SKM-1 (cell line): ENCODE data around the gene RNPEPL1.
"Not testable (repeated sequence)": the region's sequence is repeated elsewhere in the genome, so short reads cannot be mapped to it uniquely, and the experiment has no call there.

Experiments used
- DNase-seq: peaks from one replicate; lab custom pipeline; 2025; ENCODE audit not compliant: unreplicated experiment; lab: John Stamatoyannopoulos, UW

Gene RNPEPL1

GRCh38 chr2:240567872-240568677, at the start of gene RNPEPL1:
RNPEPL1 (plus strand) TSS chr2:240568484; CDS start chr2:240568587, 103 bp downstream.
- DNase-seq = no peak

- no peak for DNase-seq
Measured at GRCh38 chr2:240518981-240519380, 49.3 kb upstream of the RNPEPL1 start.

GRCh38 chr2:240519396-240520129, 48.7 kb upstream of the RNPEPL1 start:
- DNase-seq = no peak

DNA sequence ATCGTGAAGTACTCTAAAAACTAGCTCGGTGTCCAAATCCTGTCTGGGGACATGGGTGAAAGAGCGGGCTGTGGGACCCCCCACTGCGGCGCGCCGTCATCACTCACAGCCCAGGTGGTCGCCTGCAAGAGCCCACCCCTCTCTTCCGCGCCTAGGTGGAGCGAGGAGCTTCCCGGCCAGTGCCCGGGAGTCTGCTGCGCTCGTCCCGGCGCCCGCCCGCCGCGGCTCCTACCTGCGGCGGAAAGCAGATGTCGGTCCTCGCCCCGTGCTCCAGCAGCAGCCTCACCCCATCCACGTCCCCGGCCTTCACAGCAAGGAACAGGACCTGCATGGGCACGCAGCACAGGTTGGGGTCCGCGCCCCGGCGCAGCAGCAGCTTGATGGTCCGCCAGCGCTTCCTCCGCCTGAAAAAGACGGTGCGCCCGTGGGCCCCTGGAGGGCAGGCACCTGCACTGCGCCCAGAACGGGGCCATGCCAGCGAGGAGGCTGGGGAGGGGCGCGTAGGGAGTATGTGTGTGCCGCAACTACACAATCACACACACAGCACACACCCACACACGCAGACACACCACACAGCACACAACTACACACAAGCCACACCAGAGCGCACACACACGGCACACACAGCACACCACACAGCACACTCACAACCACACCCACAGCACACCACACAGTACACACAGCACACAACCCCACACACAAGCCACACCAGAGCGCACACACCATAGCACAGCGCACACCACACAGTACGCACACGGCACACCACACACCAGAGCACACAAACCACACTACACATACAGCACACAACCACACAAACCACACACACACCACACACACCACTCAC, 47.9 kb upstream of the RNPEPL1 start:
- DNase-seq = no peak

GRCh38 chr2:240520974-240521350, 47.3 kb upstream of the RNPEPL1 start:
- no peak for DNase-seq

- DNase-seq = not testable (repeated sequence)
Measured at GRCh38 chr2:240521885-240522284, 46.4 kb upstream of the RNPEPL1 start.

DNA sequence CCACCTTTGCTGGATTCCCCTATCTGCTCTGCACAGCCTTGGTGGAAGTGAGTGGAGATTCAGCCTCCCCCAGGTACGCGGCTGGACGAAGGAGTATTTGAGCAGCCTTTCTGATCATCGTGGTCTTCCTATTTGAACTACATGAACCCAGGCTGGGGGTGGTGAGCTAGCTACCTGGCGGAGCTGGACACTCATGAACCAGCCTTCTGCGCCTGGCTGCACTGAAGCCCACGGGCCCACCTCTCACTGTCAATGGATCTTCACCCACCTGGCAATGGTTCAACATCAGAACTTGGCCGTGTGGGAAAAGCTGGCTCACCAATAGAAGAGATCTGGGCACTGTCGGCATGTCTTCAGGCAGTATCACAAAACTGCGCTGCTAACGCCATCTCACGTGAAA, 45.9 kb upstream of the RNPEPL1 start:
- DNase-seq = no peak

DNA sequence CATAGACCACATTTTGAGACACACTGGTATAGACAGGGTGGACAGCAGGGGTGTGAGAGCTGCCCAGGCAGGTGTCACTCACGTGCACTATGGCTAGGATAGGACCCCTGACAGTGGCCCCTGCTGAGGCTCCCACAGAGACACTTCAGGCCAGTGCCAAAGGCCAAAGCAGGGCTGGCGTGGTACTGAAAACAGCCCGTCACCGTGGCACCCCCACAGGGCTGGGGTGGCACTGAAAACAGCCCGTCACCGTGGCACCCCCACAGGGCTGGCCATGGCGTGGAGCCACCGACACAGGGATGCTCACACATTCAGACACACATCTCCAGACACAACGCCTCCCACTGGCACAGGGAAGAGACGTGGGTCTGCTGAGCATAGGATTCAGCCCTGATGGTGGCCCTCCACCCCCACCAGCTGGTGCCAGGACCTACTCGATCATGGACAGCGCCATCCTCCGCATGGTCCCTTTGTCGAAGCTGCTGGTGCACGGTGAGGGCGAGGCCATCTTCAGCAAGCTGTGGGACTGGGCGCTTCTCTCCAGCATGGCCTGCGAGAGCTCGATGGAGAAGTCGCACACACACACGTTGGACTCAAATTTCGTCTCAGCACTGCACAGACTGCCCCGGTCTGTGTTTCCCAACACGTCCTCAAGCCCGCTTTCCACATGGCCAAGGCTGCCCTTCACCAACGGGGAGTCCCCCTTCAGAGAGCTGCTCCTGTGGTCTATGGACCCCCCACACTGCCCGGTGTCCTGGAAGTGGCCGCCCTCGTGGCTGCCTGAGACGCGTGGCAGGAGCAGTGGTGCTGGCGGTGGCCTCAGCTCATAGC, 44.6 kb upstream of the RNPEPL1 start:
- DNase-seq = no peak

DNA sequence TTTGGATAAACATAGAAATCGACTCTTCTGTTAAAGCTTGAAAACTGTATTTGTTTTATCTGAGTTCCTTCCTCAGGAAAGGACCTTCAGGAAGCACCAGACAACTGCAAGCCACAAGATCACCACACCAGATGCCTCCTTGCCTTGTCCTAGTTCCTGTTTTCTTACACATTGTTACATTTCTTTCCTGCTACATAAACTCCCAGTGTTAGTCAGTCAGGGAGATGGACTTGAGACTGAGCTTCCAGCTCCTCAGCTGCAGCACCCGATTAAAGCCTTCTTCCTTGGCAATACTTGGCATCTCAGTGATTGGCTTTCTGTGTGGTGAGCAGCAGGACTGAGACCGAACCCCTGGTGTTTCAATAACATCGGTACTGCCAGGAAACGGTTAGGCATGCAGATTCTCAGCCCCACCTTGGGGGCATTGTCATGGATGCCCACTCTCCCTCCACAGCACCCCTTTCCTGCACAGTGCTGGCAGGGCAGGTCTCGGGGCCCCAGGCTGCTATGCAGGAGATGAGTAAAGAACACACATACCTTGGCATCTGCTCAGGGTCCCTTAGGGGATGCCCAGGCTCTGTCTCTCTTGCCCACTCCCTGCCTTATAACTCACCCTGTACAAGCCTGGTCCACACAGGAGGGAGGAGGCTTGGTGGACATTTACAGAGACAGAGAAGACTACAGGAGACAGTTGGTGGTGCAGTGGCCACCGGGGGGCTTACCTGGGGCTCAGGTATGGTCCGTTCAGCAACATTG, 43.1 kb upstream of the RNPEPL1 start:
- DNase-seq = no peak

DNA sequence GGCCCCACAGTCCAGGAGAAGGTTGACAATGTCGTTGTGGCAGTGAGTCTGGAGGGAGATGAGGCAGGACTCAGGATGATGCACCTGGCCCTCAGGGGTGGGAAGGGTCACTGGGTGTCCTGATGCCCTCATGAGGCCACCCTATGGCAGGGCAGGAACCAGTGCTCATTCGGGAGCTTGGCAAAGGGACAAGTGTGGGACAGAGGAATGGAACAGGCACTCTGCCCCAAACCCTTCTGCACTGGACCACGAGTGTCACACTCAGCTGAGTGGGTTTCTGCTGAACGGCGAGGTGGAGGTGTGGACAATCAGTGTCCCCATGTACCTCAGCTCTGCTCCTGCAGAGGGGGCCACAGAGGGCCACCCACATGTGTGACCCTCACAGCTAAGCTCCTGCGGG, 42.5 kb upstream of the RNPEPL1 start:
- no peak for DNase-seq

GRCh38 chr2:240526521-240526920, 41.8 kb upstream of the RNPEPL1 start:
- no peak for DNase-seq

- DNase-seq = no peak
Measured at GRCh38 chr2:240527153-240527750, 41.0 kb upstream of the RNPEPL1 start.

GRCh38 chr2:240528406-240529040, 39.8 kb upstream of the RNPEPL1 start:
- DNase-seq = no peak

- DNase-seq = no peak
Measured at GRCh38 chr2:240529344-240529999, 38.8 kb upstream of the RNPEPL1 start.

- DNase-seq = no peak
Measured at GRCh38 chr2:240530181-240530580, 38.1 kb upstream of the RNPEPL1 start.

- DNase-seq = no peak
Measured at GRCh38 chr2:240531038-240531437, 37.2 kb upstream of the RNPEPL1 start.

- DNase-seq = no peak
Measured at GRCh38 chr2:240532031-240532775, 36.1 kb upstream of the RNPEPL1 start.
